Common myeloid progenitor, CD34-positive (primary cell): ENCODE data around the gene AP2B1.

Experiments used
- CTCF ChIA-PET: fragments of 350-600 bp; sonication (Branson Sonifier 250); formaldehyde crosslinking; loops from one replicate; lab custom pipeline; 2021; ENCODE audit warnings: antibody characterized with exemption; lab: Charles Lee
- POLR2A ChIA-PET: fragments of 350-600 bp; sonication (Branson Sonifier 250); formaldehyde crosslinking; loops from one replicate; lab custom pipeline; 2021; ENCODE audit warnings: antibody characterized with exemption; lab: Charles Lee
- DNase-seq, 3 donors: peaks; one replicate each; pipeline versions ENCODE4 v3.0.0 to v3.0.0-alpha.2; 2013
- H3K27ac ChIP-seq, 2 experiments: 1 replicate in 1 of 2; 2 replicates in 1 of 2; pipeline ENCODE4 v1.7.0; 2013; ENCODE audit warnings: inconsistent platforms in 2 of 2, low read length in 2 of 2, mild to moderate bottlenecking in 2 of 2, low read depth in 1 of 2, moderate library complexity in 1 of 2; ENCODE audit not compliant: severe bottlenecking in 2 of 2, insufficient read depth in 1 of 2, poor library complexity in 1 of 2
- H3K27me3 ChIP-seq, 5 experiments: replicated peaks in 2 of 5; 1 replicate in 3 of 5; 2 replicates in 2 of 5; pipeline versions ENCODE4 v1.6.1 to v1.7.0; 2013; ENCODE audit warnings: low read length in 4 of 5, mild to moderate bottlenecking in 2 of 5, moderate library complexity in 2 of 5, inconsistent platforms in 1 of 5; ENCODE audit not compliant: insufficient read depth in 5 of 5, control insufficient read depth in 4 of 5
- H3K36me3 ChIP-seq, 4 experiments: 1 replicate in 2 of 4; 2 replicates in 2 of 4; pipeline versions ENCODE4 v1.6.1 to v1.7.0; 2013; ENCODE audit warnings: low read length in 3 of 4, control low read depth in 1 of 4, mild to moderate bottlenecking in 1 of 4; ENCODE audit not compliant: control insufficient read depth in 4 of 4, insufficient read depth in 4 of 4
- H3K4me1 ChIP-seq, 4 experiments: 1 replicate in 3 of 4; 2 replicates in 1 of 4; pipeline versions ENCODE4 v1.6.1 to v1.7.1; 2013; ENCODE audit warnings: low read length in 3 of 4, mild to moderate bottlenecking in 3 of 4, control low read depth in 1 of 4, inconsistent platforms in 1 of 4, moderate library complexity in 1 of 4; ENCODE audit not compliant: control insufficient read depth in 4 of 4, insufficient read depth in 4 of 4; ENCODE audit errors: control extremely low read depth in 1 of 4
- H3K4me3 ChIP-seq, 7 experiments: 1 replicate in 4 of 7; 2 replicates in 3 of 7; pipeline versions ENCODE4 v1.5.1 to v1.7.0; 2013; ENCODE audit warnings: mild to moderate bottlenecking in 7 of 7, low read length in 6 of 7, moderate library complexity in 6 of 7, inconsistent platforms in 2 of 7, low read depth in 2 of 7, control low read depth in 1 of 7; ENCODE audit not compliant: insufficient read depth in 4 of 7, control insufficient read depth in 1 of 7; ENCODE audit errors: extremely low read depth in 1 of 7
- H3K9me3 ChIP-seq, 5 experiments: 1 replicate in 4 of 5; 2 replicates in 1 of 5; pipeline versions ENCODE4 v1.6.1 to v1.7.1; 2013; ENCODE audit warnings: low read length in 4 of 5, mild to moderate bottlenecking in 2 of 5, inconsistent platforms in 1 of 5, low read depth in 1 of 5, moderate library complexity in 1 of 5; ENCODE audit not compliant: control insufficient read depth in 4 of 5, insufficient read depth in 2 of 5; ENCODE audit errors: control extremely low read depth in 1 of 5
- WGBS: methylation state at CpG from one replicate; pipeline ENCODE4 v1.1.5; 2013; ENCODE audit not compliant: insufficient coverage; 5-methylcytosine and 5-hydroxymethylcytosine counted together

Gene AP2B1

GRCh38 chr17:35716897-35717465, 129.9 kb downstream of the AP2B1 start:
- Histone ChIP-seq H3K4me1 (peaks cover 0 to 10% (median 6%) of the 10 kb centered on the region in 4 experiments), H3K27ac (no peak overlapping the region), H3K27me3 (no peaks in the 10 kb centered on the region), H3K36me3 (peaks cover 21 to 69% (median 34%) of the 10 kb centered on the region in 4 experiments), H3K9me3 (no peaks in the 10 kb centered on the region), H3K4me3 (no peak overlapping the region)
- CTCF ChIA-PET: interaction anchor here (1.0 kb wide), 1 partner anchor 13 kb away, joined by 3 read pairs; no protein-coding TSS in a partner anchor
- POLR2A ChIA-PET: no interaction called here
- no peak for DNase-seq
- WGBS: 94% methylated on average over 3 of the region's 4 CpGs

- DNase-seq: no peak
- no CpG with 5 or more reads among the region's 2 CpGs for WGBS
- CTCF ChIA-PET: interaction anchor here (0.8 to 1.0 kb wide), 2 partner anchors 12 to 99 kb away, joined by 3 read pairs; no protein-coding TSS in a partner anchor
- Histone ChIP-seq H3K4me3 (no peak overlapping the region), H3K27me3 (no peaks in the 10 kb centered on the region), H3K36me3 (peaks cover 19 to 68% (median 33%) of the 10 kb centered on the region in 4 experiments), H3K4me1 (peaks cover 0 to 10% (median 6%) of the 10 kb centered on the region in 4 experiments), H3K9me3 (no peaks in the 10 kb centered on the region), H3K27ac (no peak overlapping the region)
- POLR2A ChIA-PET: no interaction called here
Measured at GRCh38 chr17:35717475-35717874, 130.4 kb downstream of the AP2B1 start.

- H3K4me3 ChIP-seq: no peak overlapping the region
- 100% methylated on average over 2 of the region's 2 CpGs for WGBS
- POLR2A ChIA-PET: interaction anchor here (0.7 kb wide), 1 partner anchor 16 kb away, joined by 3 read pairs; no protein-coding TSS in a partner anchor
- CTCF ChIA-PET: no interaction called here
- peaks cover 23 to 69% (median 38%) of the 10 kb centered on the region in 4 experiments for H3K36me3 ChIP-seq
- DNase-seq: no peak
- H3K9me3 ChIP-seq: no peaks in the 10 kb centered on the region
- H3K4me1 ChIP-seq: no peaks in the 10 kb centered on the region
- H3K27ac ChIP-seq: no peak overlapping the region
- no peaks in the 10 kb centered on the region for H3K27me3 ChIP-seq
Measured at GRCh38 chr17:35723735-35724134, 136.6 kb downstream of the AP2B1 start.

- H3K9me3 ChIP-seq: no peaks in the 10 kb centered on the region
- POLR2A ChIA-PET: no interaction called here
- 97% methylated on average over 2 of the region's 4 CpGs for WGBS
- CTCF ChIA-PET: no interaction called here
- H3K36me3 ChIP-seq: peaks cover 18 to 60% (median 33%) of the 10 kb centered on the region in 4 experiments
- DNase-seq: no peak
- no peak overlapping the region for H3K27ac ChIP-seq
- no peak overlapping the region for H3K4me3 ChIP-seq
- no peaks in the 10 kb centered on the region for H3K4me1 ChIP-seq
- no peaks in the 10 kb centered on the region for H3K27me3 ChIP-seq
Measured at GRCh38 chr17:35725058-35725457, 137.9 kb downstream of the AP2B1 start.

GRCh38 chr17:35725802-35726126, 138.6 kb downstream of the AP2B1 start:
- Histone ChIP-seq H3K4me1 (peaks cover 0 to 3% (median 1%) of the 10 kb centered on the region in 4 experiments), H3K27ac (no peak overlapping the region), H3K36me3 (peaks cover 18 to 59% (median 33%) of the 10 kb centered on the region in 4 experiments), H3K4me3 (no peak overlapping the region), H3K9me3 (no peaks in the 10 kb centered on the region), H3K27me3 (no peaks in the 10 kb centered on the region)
- WGBS: 100% methylated on average over 2 of the region's 2 CpGs
- ChIA-PET POLR2A (no interaction called here), CTCF (no interaction called here)
- no peak for DNase-seq

GRCh38 chr17:35726127-35726952, 139.2 kb downstream of the AP2B1 start:
- 89% methylated on average over 2 of the region's 6 CpGs for WGBS
- peaks cover 18 to 54% (median 31%) of the 10 kb centered on the region in 4 experiments for H3K36me3 ChIP-seq
- DNase-seq: no peak
- no peaks in the 10 kb centered on the region for H3K27me3 ChIP-seq
- POLR2A ChIA-PET: no interaction called here
- CTCF ChIA-PET: no interaction called here
- H3K9me3 ChIP-seq: no peaks in the 10 kb centered on the region
- H3K4me3 ChIP-seq: no peak overlapping the region
- no peak overlapping the region for H3K27ac ChIP-seq
- peaks cover 0 to 9% (median 7%) of the 10 kb centered on the region in 4 experiments for H3K4me1 ChIP-seq

- peaks cover 0 to 11% (median 8%) of the 10 kb centered on the region in 4 experiments for H3K4me1 ChIP-seq
- no peak overlapping the region for H3K27ac ChIP-seq
- no peaks in the 10 kb centered on the region for H3K27me3 ChIP-seq
- H3K36me3 ChIP-seq: peaks cover 15 to 50% (median 29%) of the 10 kb centered on the region in 4 experiments
- DNase-seq: no peak
- no peak overlapping the region for H3K4me3 ChIP-seq
- no peaks in the 10 kb centered on the region for H3K9me3 ChIP-seq
- CTCF ChIA-PET: interaction anchor here (1.2 kb wide), 1 partner anchor 16 kb away, joined by 3 read pairs; no protein-coding TSS in a partner anchor
- 100% methylated on average over 5 of the region's 5 CpGs for WGBS
- POLR2A ChIA-PET: no interaction called here
Measured at GRCh38 chr17:35726953-35727460, 139.9 kb downstream of the AP2B1 start.
